Vagina (tissue), 2 donors: ENCODE data around the gene PRKAG2. TPM values are rescaled to one million over a fixed set of nuclear protein-coding genes. Genes with fewer than 3 reads are reported as not detected.

Source experiments
- DNase-seq, 2 donors: peaks; one replicate each; pipeline ENCODE4 v3.0.0-alpha.2; 2017; ENCODE audit errors: extremely low spot score in 2 of 2
- H3K27ac ChIP-seq: fragments of 200-600 bp; sonication (generic); one replicate; pipeline ENCODE4 v1.5.1; 2019
- H3K27me3 ChIP-seq: fragments of 200-600 bp; sonication (generic); one replicate; pipeline ENCODE4 v1.5.1; 2019
- H3K36me3 ChIP-seq, 2 donors: fragments of 200-600 bp; sonication (generic); one replicate each; pipeline ENCODE4 v1.5.1; 2017 to 2019
- H3K4me1 ChIP-seq: fragments of 200-600 bp; sonication (generic); one replicate; pipeline ENCODE4 v1.5.1; 2019
- H3K4me3 ChIP-seq, 2 donors: fragments of 200-600 bp; sonication (generic); 1 replicate in 1 of 2; 2 replicates in 1 of 2; pipeline ENCODE4 v1.5.1; 2016 to 2019
- H3K9me3 ChIP-seq: fragments of 200-600 bp; sonication (generic); one replicate; pipeline ENCODE4 v1.5.1; 2019
- POLR2A ChIP-seq, 2 donors: fragments of 450-650 bp; IDR thresholded peaks; one replicate each; pipeline ENCODE4 v1.6.1; 2017; ENCODE audit warnings: antibody characterized with exemption in 2 of 2, mild to moderate bottlenecking in 2 of 2, moderate library complexity in 2 of 2
- POLR2AphosphoS5 ChIP-seq, 2 donors: sonication (generic); formaldehyde crosslinking; IDR thresholded peaks; one replicate each; pipeline ENCODE4 v1.9.0; 2017; ENCODE audit warnings: antibody characterized with exemption in 2 of 2, mild to moderate bottlenecking in 2 of 2, low read depth in 1 of 2; ENCODE audit not compliant: insufficient read depth in 1 of 2
- intact Hi-C: fragments of 100-400 bp; cut with DNase I; formaldehyde crosslinking; loops from one replicate; pipeline ENCODE4 v1.15.1; 2023
- total RNA-seq: library from RNA; depleted of rRNA; stranded (reverse); fragments of >200 nt; gene quantifications from one replicate; pipeline ENCODE4 v1.2.3, GENCODE V29; 2016
- TF ChIP-seq, protein P1 (sequence below), 3 experiments: fragments of 450-650 bp in 2 of 3; fragments of 200-600 bp in 1 of 3; sonication (generic) in 1 of 3; IDR thresholded peaks; one replicate each; pipeline ENCODE4 v1.5.1; 2017 to 2019; ENCODE audit warnings: antibody characterized with exemption in 3 of 3, mild to moderate bottlenecking in 2 of 3, moderate library complexity in 2 of 3

The PRKAG2 gene
- total RNA-seq, 1 donor from 2014 or later: 25.0 TPM

DNA sequence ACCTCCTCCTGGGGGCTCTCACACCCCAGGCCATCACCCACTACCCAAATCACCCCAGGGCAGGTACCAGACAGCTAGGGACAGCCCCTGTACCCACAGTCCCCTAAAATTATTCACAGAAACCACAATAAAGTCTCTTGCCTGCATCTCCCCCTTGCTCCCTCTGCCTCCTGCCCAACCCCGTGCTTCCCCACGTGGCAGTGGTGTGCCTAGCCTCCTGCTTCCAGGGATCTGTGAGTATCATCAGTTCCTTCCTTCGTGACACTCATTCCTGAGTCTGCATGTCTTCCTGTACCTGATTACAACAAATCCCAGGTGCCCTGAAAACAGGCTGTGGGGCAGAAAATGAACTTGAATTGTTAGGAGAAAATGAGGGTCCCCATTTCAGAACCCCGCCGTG, 61.5 kb downstream of the PRKAG2 start:
- intact Hi-C loops: no loop called here
- Histone ChIP-seq H3K36me3 (no peaks in the 10 kb centered on the region), H3K4me1 (peaks cover 12% of the 10 kb centered on the region), H3K27ac (no peak overlapping the region), H3K4me3 (no peak overlapping the region), H3K9me3 (no peaks in the 10 kb centered on the region), H3K27me3 (no peaks in the 10 kb centered on the region)
- DNase-seq: no peak
- TF ChIP-seq, protein P1, sequence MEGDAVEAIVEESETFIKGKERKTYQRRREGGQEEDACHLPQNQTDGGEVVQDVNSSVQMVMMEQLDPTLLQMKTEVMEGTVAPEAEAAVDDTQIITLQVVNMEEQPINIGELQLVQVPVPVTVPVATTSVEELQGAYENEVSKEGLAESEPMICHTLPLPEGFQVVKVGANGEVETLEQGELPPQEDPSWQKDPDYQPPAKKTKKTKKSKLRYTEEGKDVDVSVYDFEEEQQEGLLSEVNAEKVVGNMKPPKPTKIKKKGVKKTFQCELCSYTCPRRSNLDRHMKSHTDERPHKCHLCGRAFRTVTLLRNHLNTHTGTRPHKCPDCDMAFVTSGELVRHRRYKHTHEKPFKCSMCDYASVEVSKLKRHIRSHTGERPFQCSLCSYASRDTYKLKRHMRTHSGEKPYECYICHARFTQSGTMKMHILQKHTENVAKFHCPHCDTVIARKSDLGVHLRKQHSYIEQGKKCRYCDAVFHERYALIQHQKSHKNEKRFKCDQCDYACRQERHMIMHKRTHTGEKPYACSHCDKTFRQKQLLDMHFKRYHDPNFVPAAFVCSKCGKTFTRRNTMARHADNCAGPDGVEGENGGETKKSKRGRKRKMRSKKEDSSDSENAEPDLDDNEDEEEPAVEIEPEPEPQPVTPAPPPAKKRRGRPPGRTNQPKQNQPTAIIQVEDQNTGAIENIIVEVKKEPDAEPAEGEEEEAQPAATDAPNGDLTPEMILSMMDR (IDR thresholded peaks at IDR 0.05): no peak
- TF ChIP-seq POLR2A (IDR thresholded peaks at IDR 0.05) (no peak), POLR2AphosphoS5 (IDR thresholded peaks at IDR 0.05; ENCODE audit: insufficient read depth in 1 of 2, low read depth in 1 of 2) (no peak)

DNA sequence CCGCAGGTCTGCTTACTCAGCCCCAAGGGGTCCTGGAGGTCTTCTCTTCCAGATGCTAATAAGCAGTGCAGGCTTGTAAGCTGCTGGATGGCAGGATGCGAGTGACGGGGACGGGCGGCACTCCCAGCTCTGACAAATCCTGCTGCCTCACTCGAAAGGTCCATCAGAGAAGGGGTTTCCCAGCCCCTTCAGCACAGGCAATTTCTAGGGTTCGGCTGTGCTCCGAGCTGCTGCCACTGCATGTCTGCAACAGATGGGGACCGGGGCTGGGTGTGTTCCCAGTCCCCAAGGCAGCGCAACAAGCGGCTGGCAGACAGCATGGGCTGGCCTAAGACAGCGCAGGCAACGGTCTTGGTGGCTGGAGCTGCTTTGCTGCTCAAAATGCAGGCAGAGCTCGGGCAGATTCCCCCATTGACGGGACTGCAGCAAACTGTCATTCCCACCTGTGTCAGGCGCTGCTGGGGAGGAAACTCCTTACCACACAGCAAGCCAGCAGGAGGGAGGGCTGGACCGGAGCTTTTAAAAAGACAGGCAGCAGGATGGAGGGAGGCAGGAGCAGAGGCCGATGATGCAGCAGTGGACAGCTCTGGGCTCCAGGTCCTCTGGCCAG, 62.4 kb downstream of the PRKAG2 start:
- DNase-seq: no peak
- H3K9me3 ChIP-seq: no peaks in the 10 kb centered on the region
- TF ChIP-seq POLR2AphosphoS5 (IDR thresholded peaks at IDR 0.05; ENCODE audit: insufficient read depth in 1 of 2, low read depth in 1 of 2) (no peak), POLR2A (IDR thresholded peaks at IDR 0.05) (no peak)
- TF ChIP-seq, protein P1 (IDR thresholded peaks at IDR 0.05): no peak
- H3K4me1 ChIP-seq: peaks cover 4% of the 10 kb centered on the region
- H3K27me3 ChIP-seq: no peaks in the 10 kb centered on the region
- intact Hi-C loops: no loop called here
- no peaks in the 10 kb centered on the region for H3K36me3 ChIP-seq
- H3K27ac ChIP-seq: no peak overlapping the region
- no peak overlapping the region for H3K4me3 ChIP-seq

DNA sequence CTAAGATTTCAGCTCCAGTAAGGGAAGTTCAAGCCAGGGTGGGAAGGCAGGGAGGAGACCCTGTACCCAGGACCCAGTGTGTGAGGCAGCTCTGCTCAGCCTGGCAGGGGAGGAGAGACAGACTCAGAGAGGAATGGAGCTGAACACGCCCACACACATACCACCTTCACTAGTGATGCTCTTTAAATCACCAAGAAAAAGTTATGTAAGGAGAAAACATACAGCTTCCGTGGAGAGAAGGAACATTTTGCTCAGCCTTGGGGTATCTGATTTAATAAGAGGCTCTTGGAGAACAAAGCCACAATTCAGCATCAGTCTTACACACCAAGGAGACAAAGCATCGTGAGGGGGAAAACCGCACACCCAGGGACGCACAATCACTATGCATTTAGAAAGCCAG, 62.9 kb downstream of the PRKAG2 start:
- TF ChIP-seq, protein P1 (IDR thresholded peaks at IDR 0.05): no peak
- no peak for TF ChIP-seq POLR2A (IDR thresholded peaks at IDR 0.05)
- no peak for TF ChIP-seq POLR2AphosphoS5 (IDR thresholded peaks at IDR 0.05; ENCODE audit: insufficient read depth in 1 of 2, low read depth in 1 of 2)
- H3K4me1 ChIP-seq: no peaks in the 10 kb centered on the region
- no peaks in the 10 kb centered on the region for H3K36me3 ChIP-seq
- no peak overlapping the region for H3K27ac ChIP-seq
- intact Hi-C loops: no loop called here
- no peak overlapping the region for H3K4me3 ChIP-seq
- no peaks in the 10 kb centered on the region for H3K9me3 ChIP-seq
- no peaks in the 10 kb centered on the region for H3K27me3 ChIP-seq
- DNase-seq: no peak

DNA sequence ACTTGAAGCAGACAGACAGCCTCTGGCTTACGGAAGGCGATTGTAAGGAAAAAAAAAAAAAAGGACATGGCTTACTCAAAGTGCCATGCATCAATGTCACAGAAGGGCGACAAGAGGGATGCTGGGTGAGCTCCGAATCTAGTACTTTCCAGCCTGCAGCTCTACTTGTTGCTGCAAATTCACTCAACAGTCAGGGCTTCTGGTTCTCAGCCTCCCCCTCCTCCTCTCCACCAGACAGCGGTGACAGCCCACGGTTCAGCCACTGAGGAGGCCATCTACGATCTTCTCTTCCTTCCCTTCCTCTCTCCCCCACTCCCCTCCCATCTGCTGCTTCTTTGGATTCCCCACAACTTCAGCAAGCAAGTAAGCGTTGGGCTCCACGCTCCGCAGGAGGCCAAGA, 63.5 kb downstream of the PRKAG2 start:
- Histone ChIP-seq H3K27me3 (no peaks in the 10 kb centered on the region), H3K9me3 (no peaks in the 10 kb centered on the region), H3K4me3 (no peak overlapping the region), H3K4me1 (no peaks in the 10 kb centered on the region), H3K27ac (no peak overlapping the region), H3K36me3 (no peaks in the 10 kb centered on the region)
- no peak for TF ChIP-seq POLR2A (IDR thresholded peaks at IDR 0.05)
- TF ChIP-seq, protein P1 (IDR thresholded peaks at IDR 0.05): no peak
- no peak for TF ChIP-seq POLR2AphosphoS5 (IDR thresholded peaks at IDR 0.05; ENCODE audit: insufficient read depth in 1 of 2, low read depth in 1 of 2)
- no peak for DNase-seq
- intact Hi-C loops: no loop called here

DNA sequence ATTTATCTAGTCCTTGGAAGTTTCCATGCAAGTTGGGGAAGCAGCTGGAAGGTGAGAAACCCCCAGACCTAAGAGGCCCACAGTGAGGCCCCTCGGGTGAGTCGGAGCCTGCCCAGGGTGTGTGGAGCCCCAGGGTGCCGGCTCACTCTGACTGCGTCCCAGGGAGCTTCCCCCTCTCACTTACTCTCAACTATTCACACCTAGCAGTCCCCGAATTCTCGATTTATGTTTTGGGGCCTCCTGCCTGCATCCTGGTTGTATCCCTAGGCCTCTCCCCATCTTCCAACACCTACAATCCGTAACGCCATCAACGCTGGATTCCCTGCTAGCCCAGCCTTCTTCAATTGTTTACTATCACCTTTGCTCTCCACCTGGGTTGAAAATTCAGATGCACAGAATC, 63.9 kb downstream of the PRKAG2 start:
- Histone ChIP-seq H3K4me1 (no peaks in the 10 kb centered on the region), H3K4me3 (no peak overlapping the region), H3K27me3 (no peaks in the 10 kb centered on the region), H3K27ac (no peak overlapping the region), H3K9me3 (no peaks in the 10 kb centered on the region), H3K36me3 (no peaks in the 10 kb centered on the region)
- TF ChIP-seq POLR2AphosphoS5 (IDR thresholded peaks at IDR 0.05; ENCODE audit: insufficient read depth in 1 of 2, low read depth in 1 of 2): no peak
- intact Hi-C loops: no loop called here
- no peak for DNase-seq
